Stimulated activated CD4-positive, alpha-beta T cell treated with anti-CD3 and anti-CD28 coated beads, Interleukin-15, amount 100 ng/mL, for 1 hour (primary cell): ENCODE results near the gene PRKN.

Source experiments
- DNase-seq, 2 donors: peaks; one replicate each; pipeline ENCODE4 v3.0.0-alpha.2; 2020; ENCODE audit warnings: low read depth in 1 of 2, low spot score in 1 of 2

PRKN gene

GRCh38 chr6:161584621-161585340, 1142.8 kb downstream of the PRKN start:
- no peak for DNase-seq

- DNase-seq, result no peak
Observed at GRCh38 chr6:161584051-161584450, 1143.5 kb downstream of the PRKN start.

GRCh38 chr6:161583584-161583983, 1144.0 kb downstream of the PRKN start:
- no peak for DNase-seq

- DNase-seq, result no peak
Observed at GRCh38 chr6:161578478-161578877, 1149.1 kb downstream of the PRKN start.

GRCh38 chr6:161575523-161576254, 1151.9 kb downstream of the PRKN start:
- no peak for DNase-seq

GRCh38 chr6:161568885-161569456, 1158.6 kb downstream of the PRKN start:
- DNase-seq, result no peak

- DNase-seq, result no peak
Observed at GRCh38 chr6:161564952-161565351, 1162.6 kb downstream of the PRKN start.

- DNase-seq, result no peak
Observed at GRCh38 chr6:161561908-161562307, 1165.7 kb downstream of the PRKN start.

- DNase-seq, result no peak
Observed at GRCh38 chr6:161557333-161558107, 1170.0 kb downstream of the PRKN start.

GRCh38 chr6:161554883-161555282, 1172.7 kb downstream of the PRKN start:
- DNase-seq, result no peak

- DNase-seq, result no peak
Observed at GRCh38 chr6:161549977-161550655, 1177.5 kb downstream of the PRKN start.

GRCh38 chr6:161548713-161549296, 1178.8 kb downstream of the PRKN start:
- no peak for DNase-seq

- no peak for DNase-seq
Observed at GRCh38 chr6:161547617-161548016, 1179.9 kb downstream of the PRKN start.

- no peak for DNase-seq
Observed at GRCh38 chr6:161546632-161547031, 1180.9 kb downstream of the PRKN start.

GRCh38 chr6:161545741-161546140, 1181.8 kb downstream of the PRKN start:
- no peak for DNase-seq

GRCh38 chr6:161544801-161545480, 1182.6 kb downstream of the PRKN start:
- no peak for DNase-seq

GRCh38 chr6:161543684-161544309, 1183.8 kb downstream of the PRKN start:
- no peak for DNase-seq

- DNase-seq, result no peak
Observed at GRCh38 chr6:161542346-161542980, 1185.1 kb downstream of the PRKN start.

GRCh38 chr6:161540532-161540931, 1187.0 kb downstream of the PRKN start:
- DNase-seq, result no peak
